ENCODE measurements around the gene SUPT3H. TPM values are rescaled to one million over a fixed set of nuclear protein-coding genes. Genes with fewer than 3 reads are reported as not detected.
"Not testable (repeated sequence)": the region's sequence is repeated elsewhere in the genome, so short reads cannot be mapped to it uniquely, and the experiment has no call there.

The SUPT3H gene
- total RNA-seq, 1 donor from 2014 or later: 14.8 TPM

DNA sequence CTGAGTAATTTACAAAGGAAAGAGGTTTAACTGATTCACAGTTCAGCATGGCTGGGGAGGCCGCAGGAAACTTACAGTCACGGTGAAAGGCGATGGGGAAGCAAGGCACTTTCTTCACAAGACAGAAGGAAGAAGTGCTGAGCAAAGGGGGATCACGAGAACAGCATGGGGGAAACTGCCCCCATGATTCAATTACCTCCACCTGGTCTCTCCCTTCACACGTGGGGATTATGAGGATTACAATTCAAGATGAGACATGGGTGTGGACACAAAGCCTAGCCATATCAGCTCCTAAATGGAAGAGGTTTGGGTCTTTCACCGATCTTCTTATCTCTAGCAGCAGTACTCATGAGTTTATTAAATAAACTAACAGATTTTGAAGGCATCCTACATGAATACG is 202.5 kb downstream of the SUPT3H start:
- H3K27me3 Mint-ChIP-seq (ENCODE audit: low read depth): no peaks in the 10 kb centered on the region
- no peak overlapping the region for H3K27ac Mint-ChIP-seq
- no peak overlapping the region for H3K4me3 Mint-ChIP-seq (ENCODE audit: low read depth)
- peaks cover 37% of the 10 kb centered on the region for H3K36me3 Mint-ChIP-seq (ENCODE audit: low read depth)
- peaks cover 12% of the 10 kb centered on the region for H3K9me3 Mint-ChIP-seq
- H3K4me1 Mint-ChIP-seq (ENCODE audit: low read depth): peaks cover 28% of the 10 kb centered on the region
- intact Hi-C loops (cut with micrococcal nuclease): no loop called here
- DNase-seq (ENCODE audit: low spot score): no peak

DNA sequence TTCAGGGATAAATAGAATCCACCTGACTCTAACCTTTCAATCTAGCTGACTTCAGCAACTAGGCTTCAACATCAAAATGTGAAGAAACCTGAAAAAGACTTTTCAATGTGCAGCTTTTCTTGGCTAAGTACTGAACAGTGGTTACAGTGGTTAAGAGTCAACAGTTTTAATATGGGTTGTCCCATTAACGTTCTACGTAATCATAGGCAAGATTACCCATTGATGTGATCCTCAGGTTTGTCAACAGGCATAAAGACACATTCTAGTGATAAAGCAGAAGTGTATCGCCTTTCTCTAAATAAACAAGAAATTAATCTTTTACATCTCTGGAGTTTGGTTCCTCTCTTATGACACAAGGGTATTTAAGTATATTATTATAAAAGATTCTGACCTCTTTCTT is 203.7 kb downstream of the SUPT3H start:
- Mint-ChIP-seq H3K9me3 (peaks cover 6% of the 10 kb centered on the region), H3K27ac (no peak overlapping the region), H3K4me3 (ENCODE audit: low read depth) (no peak overlapping the region), H3K36me3 (ENCODE audit: low read depth) (peaks cover 29% of the 10 kb centered on the region), H3K4me1 (ENCODE audit: low read depth) (peaks cover 28% of the 10 kb centered on the region), H3K27me3 (ENCODE audit: low read depth) (no peaks in the 10 kb centered on the region)
- DNase-seq (ENCODE audit: low spot score): no peak
- intact Hi-C loops (cut with micrococcal nuclease): no loop called here

- peaks cover 34% of the 10 kb centered on the region for H3K4me1 Mint-ChIP-seq (ENCODE audit: low read depth)
- DNase-seq (ENCODE audit: low spot score): no peak
- H3K36me3 Mint-ChIP-seq (ENCODE audit: low read depth): peaks cover 21% of the 10 kb centered on the region
- no peak overlapping the region for H3K4me3 Mint-ChIP-seq (ENCODE audit: low read depth)
- no peak overlapping the region for H3K27ac Mint-ChIP-seq
- H3K27me3 Mint-ChIP-seq (ENCODE audit: low read depth): no peaks in the 10 kb centered on the region
- H3K9me3 Mint-ChIP-seq: peaks cover 10% of the 10 kb centered on the region
- intact Hi-C loops (cut with micrococcal nuclease): no loop called here
These were observed 206.4 kb downstream of the SUPT3H start for GRCh38 chr6:45171380-45171779.

GRCh38 chr6:45170309-45170708 is 207.4 kb downstream of the SUPT3H start:
- DNase-seq (ENCODE audit: low spot score): no peak
- H3K4me1 Mint-ChIP-seq (ENCODE audit: low read depth): peaks cover 37% of the 10 kb centered on the region
- intact Hi-C loops (cut with micrococcal nuclease): no loop called here
- H3K27me3 Mint-ChIP-seq (ENCODE audit: low read depth): no peaks in the 10 kb centered on the region
- no peak overlapping the region for H3K27ac Mint-ChIP-seq
- H3K4me3 Mint-ChIP-seq (ENCODE audit: low read depth): no peak overlapping the region
- H3K36me3 Mint-ChIP-seq (ENCODE audit: low read depth): peaks cover 27% of the 10 kb centered on the region
- H3K9me3 Mint-ChIP-seq: peaks cover 15% of the 10 kb centered on the region

DNA sequence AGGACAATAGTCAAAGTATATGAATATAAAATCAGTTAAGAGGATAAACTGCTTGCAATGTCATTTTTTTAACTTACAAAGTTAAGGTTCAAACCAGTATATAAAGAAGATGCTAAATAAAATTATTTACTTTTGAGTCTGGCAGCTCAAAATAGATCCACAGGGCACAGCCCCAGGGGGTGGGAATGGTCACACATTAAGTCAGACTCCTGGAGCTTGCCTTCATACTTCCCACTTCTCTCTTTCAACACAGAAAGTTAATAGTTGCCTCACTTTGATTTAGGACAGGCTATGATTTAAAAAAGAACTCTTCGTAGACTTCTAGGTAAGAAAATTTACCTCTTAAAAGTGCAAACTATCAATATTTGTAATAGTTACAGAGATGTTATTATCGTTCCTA is 207.9 kb downstream of the SUPT3H start:
- Mint-ChIP-seq H3K9me3 (peaks cover 11% of the 10 kb centered on the region), H3K36me3 (ENCODE audit: low read depth) (peaks cover 24% of the 10 kb centered on the region), H3K4me1 (ENCODE audit: low read depth) (peaks cover 38% of the 10 kb centered on the region), H3K4me3 (ENCODE audit: low read depth) (no peak overlapping the region), H3K27me3 (ENCODE audit: low read depth) (no peaks in the 10 kb centered on the region), H3K27ac (no peak overlapping the region)
- intact Hi-C loops (cut with micrococcal nuclease): no loop called here
- DNase-seq (ENCODE audit: low spot score): no peak

DNA sequence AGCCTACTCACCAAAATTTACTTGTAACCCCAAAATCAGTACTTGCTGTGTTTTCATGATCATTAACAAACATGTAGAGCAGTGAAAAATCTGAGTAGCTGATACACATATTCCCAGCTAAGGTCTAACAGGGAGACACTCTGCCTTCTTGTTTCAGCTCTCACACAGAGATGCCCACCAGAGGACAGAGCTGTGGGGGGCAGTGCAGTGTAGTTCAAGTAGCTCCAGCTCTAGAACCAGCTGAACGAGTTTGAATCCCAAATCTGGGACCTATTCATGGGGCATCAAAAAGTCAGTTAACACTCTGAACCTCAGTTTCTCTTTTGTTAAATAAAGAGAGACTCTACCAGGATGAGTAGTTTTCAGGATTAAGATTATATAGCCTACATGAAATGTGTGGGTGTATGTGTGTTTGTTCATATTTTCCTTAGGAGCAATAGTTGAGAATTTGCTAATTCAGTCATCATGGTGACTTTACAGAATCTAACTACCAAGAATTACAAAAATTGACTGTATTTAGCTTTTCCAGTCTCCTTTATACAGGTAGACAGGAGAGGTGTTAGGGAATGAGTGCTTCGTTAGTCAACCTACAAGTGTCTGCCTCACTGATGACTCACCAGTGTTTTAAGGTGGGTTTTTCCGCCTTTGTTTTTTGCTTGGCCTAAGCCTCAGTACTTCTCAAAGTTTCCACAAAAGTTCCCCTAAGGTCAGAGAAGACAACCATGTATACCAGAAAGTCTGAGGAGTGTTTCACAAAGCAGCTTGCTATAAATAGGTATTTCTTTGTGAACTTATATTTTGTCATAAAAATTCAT is 213.6 kb downstream of the SUPT3H start:
- peaks cover 47% of the 10 kb centered on the region for H3K36me3 Mint-ChIP-seq (ENCODE audit: low read depth)
- peak overlapping the region; percentile 81 for H3K27ac Mint-ChIP-seq
- H3K4me1 Mint-ChIP-seq (ENCODE audit: low read depth): peaks cover 46% of the 10 kb centered on the region
- peaks cover 31% of the 10 kb centered on the region for H3K9me3 Mint-ChIP-seq
- intact Hi-C loops (cut with micrococcal nuclease): loop anchor here (1.0 to 5.0 kb wide), 6 partner anchors 43 to 550 kb away; partner anchors contain the start of gene SUPT3H
- H3K4me3 Mint-ChIP-seq (ENCODE audit: low read depth): no peak overlapping the region
- H3K27me3 Mint-ChIP-seq (ENCODE audit: low read depth): no peaks in the 10 kb centered on the region
- DNase-seq (ENCODE audit: low spot score): no peak

DNA sequence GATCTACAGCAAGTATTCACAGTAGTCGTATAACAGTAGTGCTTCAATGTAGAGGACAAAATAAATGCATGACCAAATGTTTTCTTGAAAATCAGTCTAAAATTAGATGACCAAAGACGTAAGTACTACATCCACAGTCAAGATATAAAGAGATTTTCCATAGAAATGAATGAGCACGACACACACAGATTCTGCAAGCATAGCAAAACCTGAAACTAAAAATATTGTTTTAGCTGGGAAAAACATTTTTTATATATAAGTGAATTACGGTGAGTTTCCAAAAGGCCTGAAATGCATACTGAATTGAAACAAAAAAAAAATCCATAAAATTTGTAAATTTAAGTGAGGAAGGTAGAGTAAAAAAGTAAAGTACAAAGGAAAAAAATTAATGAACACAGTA is 217.4 kb downstream of the SUPT3H start:
- Mint-ChIP-seq H3K27me3 (ENCODE audit: low read depth) (no peaks in the 10 kb centered on the region), H3K4me1 (ENCODE audit: low read depth) (peaks cover 47% of the 10 kb centered on the region), H3K27ac (no peak overlapping the region), H3K9me3 (peaks cover 31% of the 10 kb centered on the region), H3K36me3 (ENCODE audit: low read depth) (peaks cover 41% of the 10 kb centered on the region), H3K4me3 (ENCODE audit: low read depth) (no peak overlapping the region)
- intact Hi-C loops (cut with micrococcal nuclease): loop anchor here (5.0 kb wide), 1 partner anchor 228 kb away; no protein-coding TSS in a partner anchor
- DNase-seq (ENCODE audit: low spot score): no peak

GRCh38 chr6:45156075-45156474 is 221.7 kb downstream of the SUPT3H start:
- Mint-ChIP-seq H3K4me3 (ENCODE audit: low read depth) (no peak overlapping the region), H3K27ac (peak overlapping the region; percentile 46)

GRCh38 chr6:45155341-45155894 is 222.3 kb downstream of the SUPT3H start:
- intact Hi-C loops (cut with micrococcal nuclease): no loop called here
- H3K27ac Mint-ChIP-seq: no peak overlapping the region
- peaks cover 37% of the 10 kb centered on the region for H3K4me1 Mint-ChIP-seq (ENCODE audit: low read depth)

More at GRCh38 chr6:45156075-45156474, 221.7 kb downstream of the SUPT3H start:
- peaks cover 41% of the 10 kb centered on the region for H3K4me1 Mint-ChIP-seq (ENCODE audit: low read depth)
- H3K9me3 Mint-ChIP-seq: peaks cover 44% of the 10 kb centered on the region
- intact Hi-C loops (cut with micrococcal nuclease): loop anchor here (1.0 to 2.0 kb wide), 3 partner anchors 50 to 769 kb away; no protein-coding TSS in a partner anchor
- H3K27me3 Mint-ChIP-seq (ENCODE audit: low read depth): no peaks in the 10 kb centered on the region
- H3K36me3 Mint-ChIP-seq (ENCODE audit: low read depth): peaks cover 51% of the 10 kb centered on the region
- DNase-seq (ENCODE audit: low spot score): peak; percentile 36

DNA sequence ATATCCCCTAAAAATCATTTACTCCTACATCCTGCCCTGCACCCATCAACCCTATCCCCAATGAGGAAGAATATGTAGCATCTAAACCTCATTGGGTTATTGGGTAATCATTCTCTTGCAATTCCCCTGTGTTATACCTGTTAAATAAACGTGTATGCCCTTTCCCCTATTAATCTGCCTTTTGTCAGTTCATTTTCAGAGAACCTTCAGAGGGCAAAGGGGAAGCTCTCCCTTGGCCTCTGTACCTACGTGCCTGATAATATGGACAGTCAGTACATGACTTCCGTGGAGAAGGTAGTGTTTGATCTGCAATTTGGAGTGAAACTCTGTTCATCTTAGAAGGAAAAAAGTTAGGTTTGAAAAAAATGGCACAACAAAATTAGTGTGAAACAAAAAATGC is 223.1 kb downstream of the SUPT3H start:
- DNase-seq (ENCODE audit: low spot score): no peak
- H3K36me3 Mint-ChIP-seq (ENCODE audit: low read depth): peaks cover 38% of the 10 kb centered on the region
- H3K27ac Mint-ChIP-seq: no peak overlapping the region
- H3K4me3 Mint-ChIP-seq (ENCODE audit: low read depth): no peak overlapping the region
- H3K4me1 Mint-ChIP-seq (ENCODE audit: low read depth): peaks cover 37% of the 10 kb centered on the region
- H3K9me3 Mint-ChIP-seq: peaks cover 33% of the 10 kb centered on the region
- no peaks in the 10 kb centered on the region for H3K27me3 Mint-ChIP-seq (ENCODE audit: low read depth)
- intact Hi-C loops (cut with micrococcal nuclease): no loop called here

More at GRCh38 chr6:45155341-45155894, 222.3 kb downstream of the SUPT3H start:
- Mint-ChIP-seq H3K27me3 (ENCODE audit: low read depth) (no peaks in the 10 kb centered on the region), H3K4me3 (ENCODE audit: low read depth) (no peak overlapping the region), H3K9me3 (peaks cover 37% of the 10 kb centered on the region), H3K36me3 (ENCODE audit: low read depth) (peaks cover 45% of the 10 kb centered on the region)
- no peak for DNase-seq (ENCODE audit: low spot score)

DNA sequence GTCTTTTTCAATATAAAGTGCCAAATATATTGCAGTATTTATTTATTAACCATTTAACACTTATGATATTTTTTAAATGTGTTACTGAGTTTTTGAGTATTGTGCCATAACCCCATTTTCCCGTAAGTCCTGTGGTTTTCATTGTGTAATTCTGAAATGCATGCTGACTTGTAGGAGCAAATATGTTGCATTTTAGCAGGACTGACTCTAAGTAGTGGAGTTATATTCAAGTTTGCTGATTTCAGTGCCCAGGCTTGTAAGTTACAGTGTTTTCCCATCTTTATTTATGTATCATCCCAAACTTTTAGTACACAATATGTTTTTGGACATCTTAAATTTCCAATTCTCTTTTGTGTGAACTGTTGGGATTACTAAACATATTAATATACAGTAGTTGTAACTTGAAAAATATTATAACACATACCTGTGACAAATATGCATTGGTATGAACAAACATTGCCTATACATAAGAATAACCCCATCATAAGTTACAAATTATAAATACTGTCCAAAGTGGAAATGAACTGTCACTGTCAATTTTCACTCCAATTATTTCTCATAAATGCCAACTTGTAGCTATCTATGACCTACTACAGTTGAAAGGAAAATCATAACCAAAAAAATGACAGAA is 228.9 kb downstream of the SUPT3H start:
- H3K9me3 Mint-ChIP-seq: peaks cover 30% of the 10 kb centered on the region
- no peak overlapping the region for H3K27ac Mint-ChIP-seq
- peaks cover 30% of the 10 kb centered on the region for H3K36me3 Mint-ChIP-seq (ENCODE audit: low read depth)
- H3K4me3 Mint-ChIP-seq (ENCODE audit: low read depth): no peak overlapping the region
- H3K4me1 Mint-ChIP-seq (ENCODE audit: low read depth): peaks cover 11% of the 10 kb centered on the region
- DNase-seq (ENCODE audit: low spot score): no peak
- H3K27me3 Mint-ChIP-seq (ENCODE audit: low read depth): no peaks in the 10 kb centered on the region
- intact Hi-C loops (cut with micrococcal nuclease): no loop called here

- H3K4me1 Mint-ChIP-seq (ENCODE audit: low read depth): peaks cover 16% of the 10 kb centered on the region
- peaks cover 36% of the 10 kb centered on the region for H3K36me3 Mint-ChIP-seq (ENCODE audit: low read depth)
- H3K27me3 Mint-ChIP-seq (ENCODE audit: low read depth): no peaks in the 10 kb centered on the region
- H3K27ac Mint-ChIP-seq: no peak overlapping the region
- no peak overlapping the region for H3K4me3 Mint-ChIP-seq (ENCODE audit: low read depth)
- no peak for DNase-seq (ENCODE audit: low spot score)
- H3K9me3 Mint-ChIP-seq: peaks cover 35% of the 10 kb centered on the region
- intact Hi-C loops (cut with micrococcal nuclease): no loop called here
These were observed 229.5 kb downstream of the SUPT3H start for GRCh38 chr6:45148278-45148677.

DNA sequence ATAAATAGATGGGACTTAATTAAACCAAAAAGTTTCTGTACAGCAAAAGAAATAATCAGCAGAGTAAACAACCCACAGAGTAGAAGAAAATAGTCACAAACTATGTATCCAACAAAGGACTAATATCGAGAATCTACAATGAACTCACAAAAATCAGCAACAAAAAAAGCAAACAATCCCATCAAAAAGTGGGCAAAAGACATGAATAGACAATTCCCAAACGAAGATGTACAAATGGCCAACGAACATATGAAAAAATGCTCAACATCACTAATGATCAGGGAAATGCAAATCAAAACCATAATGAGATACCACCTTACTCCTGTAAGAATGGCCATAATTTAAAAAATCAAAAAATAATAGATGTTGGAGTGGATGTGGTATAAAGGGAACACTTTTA is 232.1 kb downstream of the SUPT3H start:
- H3K9me3 Mint-ChIP-seq: peaks cover 43% of the 10 kb centered on the region
- H3K4me1 Mint-ChIP-seq (ENCODE audit: low read depth); H3K27ac Mint-ChIP-seq; H3K4me3 Mint-ChIP-seq (ENCODE audit: low read depth); DNase-seq (ENCODE audit: low spot score); H3K27me3 Mint-ChIP-seq (ENCODE audit: low read depth); intact Hi-C loops (cut with micrococcal nuclease): not testable (repeated sequence)
- peaks cover 41% of the 10 kb centered on the region for H3K36me3 Mint-ChIP-seq (ENCODE audit: low read depth)
